Peyer's patch (tissue), 4 donors: ENCODE results near the gene EPB41L5. TPM values are rescaled to one million over a fixed set of nuclear protein-coding genes. Genes with fewer than 3 reads are reported as not detected.
"Not testable (repeated sequence)": the region's sequence is repeated elsewhere in the genome, so short reads cannot be mapped to it uniquely, and the experiment has no call there.

Source experiments
- DNase-seq, 3 donors: peaks; one replicate each; pipeline ENCODE4 v3.0.0-alpha.2; 2017 to 2019
- H3K27ac ChIP-seq, 4 donors: fragments of 200-600 bp; sonication (generic); one replicate each; pipeline ENCODE4 v1.5.1; 2016 to 2019
- H3K27me3 ChIP-seq, 2 donors: fragments of 200-600 bp; sonication (generic); one replicate each; pipeline ENCODE4 v1.5.1; 2019
- H3K36me3 ChIP-seq, 3 donors: fragments of 200-600 bp; sonication (generic); one replicate each; pipeline ENCODE4 v1.5.1; 2016 to 2019
- H3K4me1 ChIP-seq, 4 donors: fragments of 200-600 bp; sonication (generic); one replicate each; pipeline ENCODE4 v1.5.1; 2016 to 2019
- H3K4me3 ChIP-seq, 4 donors: fragments of 200-600 bp; sonication (generic); 1 replicate in 3 of 4; 2 replicates in 1 of 4; pipeline ENCODE4 v1.5.1; 2016 to 2019; ENCODE audit warnings: mild to moderate bottlenecking in 1 of 4
- H3K9me3 ChIP-seq, 4 donors: fragments of 200-600 bp; sonication (generic); one replicate each; pipeline ENCODE4 v1.5.1; 2016 to 2019; ENCODE audit warnings: mild to moderate bottlenecking in 1 of 4
- POLR2A ChIP-seq, 2 donors: fragments of 450-650 bp; IDR thresholded peaks; one replicate each; pipeline ENCODE4 v1.5.1; 2017; ENCODE audit warnings: antibody characterized with exemption in 2 of 2, mild to moderate bottlenecking in 2 of 2, moderate library complexity in 2 of 2
- total RNA-seq, 4 donors: library from RNA; depleted of rRNA; stranded (reverse); fragments of >200 nt; gene quantifications; one replicate each; pipeline ENCODE4 v1.1.0, GENCODE V29; 2016
- TF ChIP-seq, protein P1 (sequence below), 6 experiments: fragments of 450-650 bp in 4 of 6; fragments of 200-600 bp in 2 of 6; sonication (generic) in 1 of 6; IDR thresholded peaks; one replicate each; pipeline ENCODE4 v1.5.1; 2017 to 2019; ENCODE audit warnings: antibody characterized with exemption in 6 of 6, mild to moderate bottlenecking in 3 of 6, moderate library complexity in 1 of 6

The EPB41L5 gene
- total RNA-seq, 4 donors from 2014 or later, result 21.5 to 52.9 (median 41.4) TPM

DNA sequence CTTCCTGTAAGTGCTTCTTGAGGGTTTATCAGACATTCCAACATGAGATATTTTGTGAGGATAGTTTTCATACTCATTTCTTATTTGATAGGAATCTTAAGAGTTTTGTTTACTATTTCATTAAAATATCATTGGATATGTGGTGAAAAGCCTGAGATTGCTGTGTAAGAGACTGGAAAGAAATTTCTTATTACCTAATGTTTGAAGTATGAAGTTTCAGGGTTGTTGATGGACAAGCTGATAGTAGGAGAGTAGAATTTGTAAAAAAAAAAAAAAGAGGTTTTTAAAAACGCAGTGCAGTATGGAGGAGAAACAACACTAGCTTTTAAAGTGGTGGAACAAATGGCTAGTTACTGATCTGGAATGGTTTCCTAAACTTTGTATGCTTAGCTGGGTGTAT is 7.7 kb downstream of the EPB41L5 start:
- Histone ChIP-seq H3K4me3 (no peak overlapping the region), H3K9me3 (no peaks in the 10 kb centered on the region), H3K4me1 (no peaks in the 10 kb centered on the region), H3K27ac (no peak overlapping the region), H3K27me3 (no peaks in the 10 kb centered on the region), H3K36me3 (no peaks in the 10 kb centered on the region)
- TF ChIP-seq POLR2A (IDR thresholded peaks at IDR 0.05), result no peak
- TF ChIP-seq, protein P1, sequence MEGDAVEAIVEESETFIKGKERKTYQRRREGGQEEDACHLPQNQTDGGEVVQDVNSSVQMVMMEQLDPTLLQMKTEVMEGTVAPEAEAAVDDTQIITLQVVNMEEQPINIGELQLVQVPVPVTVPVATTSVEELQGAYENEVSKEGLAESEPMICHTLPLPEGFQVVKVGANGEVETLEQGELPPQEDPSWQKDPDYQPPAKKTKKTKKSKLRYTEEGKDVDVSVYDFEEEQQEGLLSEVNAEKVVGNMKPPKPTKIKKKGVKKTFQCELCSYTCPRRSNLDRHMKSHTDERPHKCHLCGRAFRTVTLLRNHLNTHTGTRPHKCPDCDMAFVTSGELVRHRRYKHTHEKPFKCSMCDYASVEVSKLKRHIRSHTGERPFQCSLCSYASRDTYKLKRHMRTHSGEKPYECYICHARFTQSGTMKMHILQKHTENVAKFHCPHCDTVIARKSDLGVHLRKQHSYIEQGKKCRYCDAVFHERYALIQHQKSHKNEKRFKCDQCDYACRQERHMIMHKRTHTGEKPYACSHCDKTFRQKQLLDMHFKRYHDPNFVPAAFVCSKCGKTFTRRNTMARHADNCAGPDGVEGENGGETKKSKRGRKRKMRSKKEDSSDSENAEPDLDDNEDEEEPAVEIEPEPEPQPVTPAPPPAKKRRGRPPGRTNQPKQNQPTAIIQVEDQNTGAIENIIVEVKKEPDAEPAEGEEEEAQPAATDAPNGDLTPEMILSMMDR (IDR thresholded peaks at IDR 0.05), result no peak
- DNase-seq, result no peak

- H3K4me3 ChIP-seq, H3K4me1 ChIP-seq, H3K36me3 ChIP-seq, DNase-seq, H3K27me3 ChIP-seq, H3K27ac ChIP-seq, H3K9me3 ChIP-seq: not testable (repeated sequence)
Measured at GRCh38 chr2:120022505-120022904, 9.6 kb downstream of the EPB41L5 start.

- no peak overlapping the region for H3K4me3 ChIP-seq
- H3K4me1 ChIP-seq, result no peaks in the 10 kb centered on the region
- no peak overlapping the region for H3K27ac ChIP-seq
- no peak for DNase-seq
- H3K9me3 ChIP-seq, result no peaks in the 10 kb centered on the region
- H3K27me3 ChIP-seq, result no peaks in the 10 kb centered on the region
- TF ChIP-seq, protein P1 (IDR thresholded peaks at IDR 0.05), result peak in 1 of 6 experiments; percentile 5
- no peak for TF ChIP-seq POLR2A (IDR thresholded peaks at IDR 0.05)
- no peaks in the 10 kb centered on the region for H3K36me3 ChIP-seq
Measured at GRCh38 chr2:120026890-120027289, 14.0 kb downstream of the EPB41L5 start.

DNA sequence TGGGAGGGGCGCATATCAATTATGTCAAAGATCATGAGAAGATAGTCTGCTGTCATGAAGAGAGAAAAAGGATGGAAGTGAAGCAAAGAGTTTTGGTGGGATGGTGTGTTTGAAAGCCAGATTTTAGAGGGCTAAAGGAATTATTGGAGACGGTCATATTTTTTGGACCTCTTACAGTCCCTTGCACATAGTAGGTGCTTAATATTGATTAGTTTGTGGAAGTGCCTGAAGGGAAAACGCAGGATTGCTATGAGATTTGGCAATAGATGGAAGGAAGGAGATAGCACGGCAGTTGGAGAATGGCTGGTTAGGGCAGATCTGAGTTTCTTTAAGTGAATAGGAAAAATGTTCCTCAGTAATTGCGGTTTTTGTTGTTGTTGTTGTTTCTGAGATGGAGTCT is 15.9 kb downstream of the EPB41L5 start:
- no peak for TF ChIP-seq POLR2A (IDR thresholded peaks at IDR 0.05)
- TF ChIP-seq, protein P1 (IDR thresholded peaks at IDR 0.05), result no peak
- Histone ChIP-seq H3K9me3 (no peaks in the 10 kb centered on the region), H3K36me3 (no peaks in the 10 kb centered on the region), H3K4me3 (no peak overlapping the region), H3K27me3 (no peaks in the 10 kb centered on the region), H3K4me1 (no peaks in the 10 kb centered on the region), H3K27ac (no peak overlapping the region)
- no peak for DNase-seq

- Histone ChIP-seq H3K36me3 (no peaks in the 10 kb centered on the region), H3K4me3 (no peak overlapping the region), H3K4me1 (no peaks in the 10 kb centered on the region), H3K27me3 (no peaks in the 10 kb centered on the region), H3K27ac (no peak overlapping the region), H3K9me3 (no peaks in the 10 kb centered on the region)
- no peak for TF ChIP-seq POLR2A (IDR thresholded peaks at IDR 0.05)
- TF ChIP-seq, protein P1 (IDR thresholded peaks at IDR 0.05), result no peak
- no peak for DNase-seq
Measured at GRCh38 chr2:120029672-120030640, 17.1 kb downstream of the EPB41L5 start.

GRCh38 chr2:120032297-120032696 is 19.4 kb downstream of the EPB41L5 start:
- H3K9me3 ChIP-seq, result no peaks in the 10 kb centered on the region
- no peaks in the 10 kb centered on the region for H3K4me1 ChIP-seq
- DNase-seq, result no peak
- no peak overlapping the region for H3K27ac ChIP-seq
- TF ChIP-seq, protein P1 (IDR thresholded peaks at IDR 0.05), result no peak
- no peak for TF ChIP-seq POLR2A (IDR thresholded peaks at IDR 0.05)
- no peaks in the 10 kb centered on the region for H3K27me3 ChIP-seq
- H3K4me3 ChIP-seq, result no peak overlapping the region
- H3K36me3 ChIP-seq, result no peaks in the 10 kb centered on the region
